Activated T-cell treated with anti-CD3 and anti-CD28 coated beads, Interleukin-2, amount 50 U/mL, for 1 hour (primary cell): ENCODE results near the gene CDH1.
A peak's percentile ranks its signal among the peaks of the same experiment; 100 is the strongest.
"Not testable (repeated sequence)": the region's sequence is repeated elsewhere in the genome, so short reads cannot be mapped to it uniquely, and the experiment has no call there.

Experiments
- DNase-seq: peaks from one replicate; pipeline ENCODE4 v3.0.0-alpha.2; 2020

CDH1 gene

GRCh38 chr16:68793401-68793857 is 56.3 kb downstream of the CDH1 start:
- no peak for DNase-seq

DNA sequence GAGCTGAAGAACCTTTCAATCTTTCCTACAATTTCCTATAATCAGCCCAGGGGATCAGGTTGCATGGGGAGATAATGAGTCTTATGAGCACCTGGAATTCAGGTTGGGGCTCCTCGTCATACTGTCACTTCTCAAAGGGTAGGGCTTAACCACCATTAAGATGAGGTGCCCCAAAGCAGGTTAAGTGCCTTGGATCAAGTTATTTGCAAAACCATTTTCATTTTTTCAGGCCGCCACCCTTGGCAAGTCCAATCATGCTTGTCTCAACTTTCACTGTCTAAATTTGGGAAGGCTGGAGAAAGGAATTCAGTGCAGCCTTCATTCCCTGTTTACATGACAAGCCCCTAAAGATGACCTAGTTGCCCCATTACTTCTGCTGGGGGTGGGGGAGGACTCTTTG is 61.3 kb downstream of the CDH1 start:
- no peak for DNase-seq

DNA sequence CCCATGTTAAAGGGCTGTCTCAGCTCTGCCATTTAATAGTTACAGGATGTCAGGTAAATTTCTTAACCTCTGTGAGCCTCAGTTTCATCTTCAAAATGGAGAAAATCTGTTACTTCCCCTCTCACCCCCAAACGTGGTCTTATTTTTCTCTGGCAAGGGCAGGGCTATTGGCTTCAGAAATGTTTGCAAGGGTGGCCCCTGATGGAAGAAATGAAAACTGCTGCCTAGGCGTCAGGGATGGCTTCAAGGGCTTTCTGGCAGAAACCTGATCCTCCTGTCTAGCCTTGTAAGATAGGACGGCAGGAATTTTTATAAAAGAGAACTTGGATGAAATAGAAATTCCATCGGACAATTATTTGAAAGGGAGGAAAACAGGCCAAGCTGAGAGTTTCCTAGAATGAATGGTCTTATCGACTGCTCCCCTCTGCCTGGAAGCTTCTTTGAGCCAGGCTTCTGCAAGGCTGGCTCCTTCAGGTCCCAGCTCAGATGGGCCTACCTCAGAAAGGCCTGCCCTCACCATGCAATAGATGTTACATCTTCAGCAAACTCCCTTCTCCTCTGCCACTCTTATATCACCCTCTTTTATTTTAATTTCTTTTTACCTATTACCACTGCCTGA is 63.3 kb downstream of the CDH1 start:
- peak; percentile 28 for DNase-seq

DNA sequence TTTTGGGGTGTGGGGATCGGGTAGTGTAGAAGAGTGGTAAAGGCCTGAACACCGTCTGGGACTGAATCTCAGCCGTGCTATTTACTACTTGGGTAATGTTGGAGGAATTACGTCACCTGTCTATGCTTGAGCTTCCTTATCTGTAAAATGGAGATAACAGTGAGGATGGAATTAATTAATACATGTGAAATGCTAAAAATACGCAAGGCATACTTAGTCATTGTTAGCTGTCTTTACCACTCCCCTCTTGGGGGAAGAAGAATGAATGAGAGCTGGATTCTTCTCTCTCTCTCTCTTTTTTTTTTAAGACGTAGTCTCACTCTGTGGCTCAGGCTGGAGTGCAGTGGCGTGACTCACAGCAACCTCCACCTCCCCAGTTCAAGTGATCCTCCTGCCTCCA is 65.1 kb downstream of the CDH1 start:
- DNase-seq: no peak

GRCh38 chr16:68806422-68806821 is 69.3 kb downstream of the CDH1 start:
- no peak for DNase-seq

DNA sequence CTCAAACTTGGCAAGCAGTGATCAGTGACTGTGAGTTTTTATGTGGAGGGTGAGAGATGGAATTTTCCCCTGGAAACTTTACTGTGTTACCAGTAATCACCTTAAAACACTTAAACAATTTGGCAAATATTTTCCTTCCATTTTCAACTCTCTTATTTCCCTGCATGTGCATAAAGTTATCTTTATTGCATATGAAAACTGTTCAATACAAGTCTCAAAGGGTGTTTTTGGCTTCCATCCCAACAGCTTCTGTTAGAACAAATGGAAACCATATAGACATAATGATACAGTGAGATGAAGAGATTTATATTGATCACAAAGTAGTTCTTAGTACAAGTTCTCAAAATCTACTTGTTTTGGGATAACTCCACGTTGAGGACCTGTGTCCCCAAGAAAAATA is 69.9 kb downstream of the CDH1 start:
- no peak for DNase-seq

GRCh38 chr16:68814516-68814915 is 77.4 kb downstream of the CDH1 start:
- DNase-seq: no peak

GRCh38 chr16:68823401-68824135 is 86.5 kb downstream of the CDH1 start:
- no peak for DNase-seq

DNA sequence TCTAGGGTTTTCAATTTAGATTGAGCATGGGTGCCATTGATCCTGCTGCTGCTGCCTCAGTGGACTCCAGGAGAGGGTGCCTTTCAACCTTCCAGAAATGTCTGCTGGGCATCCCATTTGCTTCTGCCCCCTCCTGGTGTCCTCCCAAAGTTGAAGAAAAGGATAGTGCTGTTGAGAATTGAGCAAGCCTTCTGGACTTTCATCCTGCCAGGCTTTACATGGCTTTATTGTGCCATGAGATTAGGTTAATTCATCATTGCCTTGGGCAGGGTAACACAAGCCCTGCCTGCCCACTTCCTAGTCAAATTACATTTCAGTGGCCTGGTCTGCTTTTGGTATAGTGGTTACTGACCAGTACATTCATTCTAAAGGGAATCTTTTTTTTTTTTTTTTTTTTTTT is 88.3 kb downstream of the CDH1 start:
- DNase-seq: no peak

DNA sequence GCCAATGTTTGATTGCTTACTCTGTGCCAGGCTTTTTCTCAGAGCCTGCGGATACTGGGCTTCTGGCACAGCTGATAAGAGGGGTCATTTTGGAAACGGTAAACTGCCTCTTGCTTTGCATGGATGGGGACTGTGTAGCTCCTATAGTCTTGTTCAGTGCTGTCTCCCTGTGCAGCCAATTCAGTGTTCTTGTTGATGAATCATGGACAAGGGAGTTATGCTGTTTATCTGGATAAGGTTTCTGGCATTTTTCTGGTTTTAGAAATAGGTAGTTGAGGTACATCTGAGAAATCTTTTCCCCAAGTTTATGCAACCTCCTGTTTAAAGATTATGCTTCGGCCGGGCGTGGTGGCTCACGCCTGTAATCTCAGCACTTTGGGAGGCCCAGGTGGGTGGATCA is 89.6 kb downstream of the CDH1 start:
- DNase-seq: no peak

GRCh38 chr16:68833251-68833650 is 96.2 kb downstream of the CDH1 start:
- no peak for DNase-seq

- no peak for DNase-seq
Measured at GRCh38 chr16:68834550-68834949, 97.5 kb downstream of the CDH1 start.

DNA sequence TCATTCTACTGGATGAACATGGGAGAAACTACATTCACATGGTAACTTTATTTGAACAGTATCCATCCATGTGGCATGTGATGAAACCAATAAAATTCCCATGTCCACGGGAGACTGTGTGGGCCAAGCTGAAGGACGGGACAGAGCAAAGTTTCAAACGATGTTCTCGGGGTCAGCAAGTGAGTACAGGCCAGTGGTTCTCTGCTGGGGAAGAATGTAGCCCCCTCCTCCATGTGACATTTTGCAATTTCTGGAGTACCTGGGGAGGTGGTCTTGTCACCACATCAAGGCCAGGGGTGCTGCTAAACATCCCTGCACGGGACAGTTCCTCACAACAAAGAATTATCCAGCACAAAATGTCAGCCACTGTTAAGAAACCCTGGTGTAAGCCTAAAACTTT is 98.9 kb downstream of the CDH1 start:
- no peak for DNase-seq

GRCh38 chr16:68839831-68840230 is 102.7 kb downstream of the CDH1 start:
- no peak for DNase-seq

GRCh38 chr16:68842964-68843481 is 105.9 kb downstream of the CDH1 start:
- not testable (repeated sequence) for DNase-seq

GRCh38 chr16:68843482-68844210 is 106.6 kb downstream of the CDH1 start, which contains the start of gene TANGO6:
Gene TANGO6, plus strand, starts transcription at chr16:68843531. Its CDS starts 87 bp downstream, at chr16:68843618.
- peak; percentile 96 for DNase-seq

DNA sequence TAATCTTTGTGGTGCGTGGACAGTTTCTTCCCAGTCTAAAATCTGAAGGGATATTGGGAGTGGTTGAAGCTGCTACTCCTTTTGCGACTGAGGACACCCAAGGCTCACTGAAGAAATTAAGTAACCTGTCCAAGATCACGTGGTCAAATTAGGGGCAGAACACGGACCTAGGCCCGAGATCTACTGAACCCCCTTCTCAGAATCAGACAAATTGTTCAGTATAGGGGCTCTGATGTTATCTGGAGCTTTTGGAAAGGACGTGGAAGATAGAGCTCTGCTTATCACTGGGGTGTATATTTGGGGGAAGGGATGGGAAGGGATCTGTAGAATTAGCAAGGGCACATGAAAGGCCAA is 107.1 kb downstream of the CDH1 start:
- DNase-seq: no peak

GRCh38 chr16:68848786-68849185 is 111.7 kb downstream of the CDH1 start:
- no peak for DNase-seq

DNA sequence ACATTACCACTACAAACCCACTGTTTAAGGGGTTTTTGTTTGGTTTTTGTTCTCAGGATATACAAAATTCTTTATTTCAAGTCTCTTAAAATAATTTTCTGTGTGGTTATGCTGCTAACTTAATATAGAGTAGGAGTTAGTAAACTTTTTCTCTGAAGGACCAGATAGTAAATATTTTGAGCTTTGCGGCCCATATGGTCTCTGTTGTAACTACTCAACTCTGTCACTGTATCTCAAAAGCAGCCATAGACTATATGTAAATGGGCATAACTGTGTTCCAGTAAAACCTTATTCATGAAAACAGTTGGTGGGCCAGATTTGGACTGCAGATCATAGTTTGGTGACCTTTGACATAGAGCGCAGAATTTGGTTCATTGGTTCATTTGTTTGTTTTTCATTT is 113.4 kb downstream of the CDH1 start:
- DNase-seq: no peak

DNA sequence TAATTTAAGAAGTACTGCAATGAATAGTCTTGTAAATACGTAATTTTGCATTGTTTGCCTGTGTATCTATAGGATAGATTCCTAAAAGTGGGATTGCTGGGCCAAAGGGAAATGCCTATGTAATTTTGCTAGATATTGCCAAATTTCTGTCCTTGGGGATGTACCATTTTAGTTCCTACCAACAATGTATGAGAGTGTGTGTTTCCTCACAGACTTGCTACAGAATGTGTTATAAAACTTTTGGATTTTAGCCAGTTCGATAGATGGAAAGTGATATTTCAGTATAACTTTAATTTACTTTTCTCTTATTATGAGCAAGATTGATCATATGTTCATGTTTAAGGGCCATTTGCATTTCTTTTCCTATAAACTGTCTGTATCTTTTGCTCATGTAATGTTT is 114.5 kb downstream of the CDH1 start:
- DNase-seq: no peak

GRCh38 chr16:68857479-68857878 is 120.4 kb downstream of the CDH1 start:
- no peak for DNase-seq

DNA sequence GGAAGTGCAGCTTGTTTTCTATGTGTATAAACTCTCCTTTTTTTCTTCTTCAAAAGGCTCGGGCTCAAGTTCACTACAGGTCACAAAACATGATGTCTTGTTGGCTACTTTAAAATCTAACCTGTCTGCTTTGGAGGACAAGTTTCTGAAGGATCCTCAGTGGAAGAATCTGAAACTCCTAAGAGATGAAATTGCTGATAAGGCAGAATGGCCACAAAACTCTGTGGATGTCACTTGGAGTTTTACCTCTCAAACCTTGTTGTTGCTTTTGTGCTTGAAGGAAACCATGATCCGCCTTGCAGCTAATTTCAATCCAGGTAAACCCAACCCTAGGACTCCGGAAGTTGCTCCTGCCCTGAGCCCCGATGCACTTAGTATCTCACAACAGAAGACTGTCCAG is 122.7 kb downstream of the CDH1 start:
- no peak for DNase-seq

GRCh38 chr16:68860978-68861892 is 124.1 kb downstream of the CDH1 start:
- no peak for DNase-seq
